Stimulated activated naive CD8-positive, alpha-beta T cell treated with anti-CD3 and anti-CD28 coated beads, Interleukin-15, Interleukin-2, amounts not matched to agents 100 ng/mL and 50 ng/mL, for 24 hours (primary cell): ENCODE measurements around the gene GPRIN3.
"Not testable (repeated sequence)": the region's sequence is repeated elsewhere in the genome, so short reads cannot be mapped to it uniquely, and the experiment has no call there.

ENCODE experiments used
- H3K27ac Mint-ChIP-seq: one replicate; pipeline ENCODE4 v1.8.0; 2021; ENCODE audit warnings: mild to moderate bottlenecking, mixed read lengths
- H3K27me3 Mint-ChIP-seq: one replicate; pipeline ENCODE4 v1.8.0; 2021; ENCODE audit warnings: mixed read lengths
- H3K36me3 Mint-ChIP-seq: one replicate; pipeline ENCODE4 v1.8.0; 2021; ENCODE audit warnings: low read depth, mixed read lengths
- H3K4me1 Mint-ChIP-seq: one replicate; pipeline ENCODE4 v1.8.0; 2021; ENCODE audit warnings: low read depth, mixed read lengths
- H3K4me3 Mint-ChIP-seq: one replicate; pipeline ENCODE4 v1.8.0; 2021; ENCODE audit warnings: mild to moderate bottlenecking, mixed read lengths
- H3K9me3 Mint-ChIP-seq: one replicate; pipeline ENCODE4 v1.8.0; 2021; ENCODE audit warnings: mixed read lengths

GPRIN3 gene

GRCh38 chr4:89268679-89269078, 38.9 kb downstream of the GPRIN3 start:
- Mint-ChIP-seq H3K9me3 (peaks cover 9% of the 10 kb centered on the region), H3K4me3 (no peak overlapping the region), H3K27ac (no peak overlapping the region), H3K27me3 (no peaks in the 10 kb centered on the region), H3K36me3 (peaks cover 16% of the 10 kb centered on the region), H3K4me1 (peaks cover 58% of the 10 kb centered on the region)

- Mint-ChIP-seq H3K27ac (no peak overlapping the region), H3K36me3 (peaks cover 18% of the 10 kb centered on the region), H3K4me1 (peaks cover 58% of the 10 kb centered on the region), H3K27me3 (no peaks in the 10 kb centered on the region), H3K4me3 (no peak overlapping the region), H3K9me3 (peaks cover 9% of the 10 kb centered on the region)
These were observed 39.8 kb downstream of the GPRIN3 start for GRCh38 chr4:89267846-89268245.

GRCh38 chr4:89267392-89267791, 40.2 kb downstream of the GPRIN3 start:
- H3K4me3 Mint-ChIP-seq, result no peak overlapping the region
- H3K27me3 Mint-ChIP-seq, result no peaks in the 10 kb centered on the region
- peaks cover 9% of the 10 kb centered on the region for H3K9me3 Mint-ChIP-seq
- peaks cover 18% of the 10 kb centered on the region for H3K36me3 Mint-ChIP-seq
- peak overlapping the region; percentile 13 for H3K27ac Mint-ChIP-seq
- H3K4me1 Mint-ChIP-seq, result peaks cover 54% of the 10 kb centered on the region

- peaks cover 9% of the 10 kb centered on the region for H3K9me3 Mint-ChIP-seq
- H3K27me3 Mint-ChIP-seq, result no peaks in the 10 kb centered on the region
- peaks cover 42% of the 10 kb centered on the region for H3K4me1 Mint-ChIP-seq
- no peak overlapping the region for H3K4me3 Mint-ChIP-seq
- peaks cover 14% of the 10 kb centered on the region for H3K36me3 Mint-ChIP-seq
- H3K27ac Mint-ChIP-seq, result no peak overlapping the region
These were observed 41.5 kb downstream of the GPRIN3 start for GRCh38 chr4:89266128-89266527.

GRCh38 chr4:89263265-89263664, 44.3 kb downstream of the GPRIN3 start:
- H3K4me3 Mint-ChIP-seq, result no peak overlapping the region
- H3K4me1 Mint-ChIP-seq, result peaks cover 30% of the 10 kb centered on the region
- no peak overlapping the region for H3K27ac Mint-ChIP-seq
- peaks cover 9% of the 10 kb centered on the region for H3K9me3 Mint-ChIP-seq
- peaks cover 14% of the 10 kb centered on the region for H3K36me3 Mint-ChIP-seq
- H3K27me3 Mint-ChIP-seq, result no peaks in the 10 kb centered on the region

- peaks cover 14% of the 10 kb centered on the region for H3K36me3 Mint-ChIP-seq
- peaks cover 55% of the 10 kb centered on the region for H3K4me1 Mint-ChIP-seq
- H3K27ac Mint-ChIP-seq, result peak overlapping the region; percentile 17
- no peak overlapping the region for H3K4me3 Mint-ChIP-seq
- H3K27me3 Mint-ChIP-seq, result no peaks in the 10 kb centered on the region
- peaks cover 7% of the 10 kb centered on the region for H3K9me3 Mint-ChIP-seq
These were observed 48.1 kb downstream of the GPRIN3 start for GRCh38 chr4:89259301-89260028.

- peak overlapping the region; percentile 15 for H3K27ac Mint-ChIP-seq
- H3K4me3 Mint-ChIP-seq, result no peak overlapping the region
- H3K4me1 Mint-ChIP-seq, result peaks cover 49% of the 10 kb centered on the region
- H3K9me3 Mint-ChIP-seq, result no peaks in the 10 kb centered on the region
- peaks cover 8% of the 10 kb centered on the region for H3K36me3 Mint-ChIP-seq
- H3K27me3 Mint-ChIP-seq, result no peaks in the 10 kb centered on the region
These were observed 49.1 kb downstream of the GPRIN3 start for GRCh38 chr4:89258506-89258905.

GRCh38 chr4:89257376-89257775, 50.2 kb downstream of the GPRIN3 start:
- peaks cover 8% of the 10 kb centered on the region for H3K36me3 Mint-ChIP-seq
- H3K4me1 Mint-ChIP-seq, result peaks cover 55% of the 10 kb centered on the region

GRCh38 chr4:89256203-89256800, 51.3 kb downstream of the GPRIN3 start:
- Mint-ChIP-seq H3K9me3 (no peaks in the 10 kb centered on the region), H3K27me3 (no peaks in the 10 kb centered on the region), H3K27ac (peak overlapping the region; percentile 9), H3K36me3 (peaks cover 8% of the 10 kb centered on the region), H3K4me1 (peaks cover 55% of the 10 kb centered on the region), H3K4me3 (no peak overlapping the region)

More at GRCh38 chr4:89257376-89257775, 50.2 kb downstream of the GPRIN3 start:
- H3K27ac Mint-ChIP-seq, result peak overlapping the region; percentile 40
- no peaks in the 10 kb centered on the region for H3K27me3 Mint-ChIP-seq
- H3K4me3 Mint-ChIP-seq, result no peak overlapping the region
- H3K9me3 Mint-ChIP-seq, result no peaks in the 10 kb centered on the region

- no peak overlapping the region for H3K4me3 Mint-ChIP-seq
These were observed 52.8 kb downstream of the GPRIN3 start for GRCh38 chr4:89254847-89255246.

GRCh38 chr4:89254347-89254746, 53.3 kb downstream of the GPRIN3 start:
- not testable (repeated sequence) for H3K4me3 Mint-ChIP-seq, H3K27me3 Mint-ChIP-seq, H3K9me3 Mint-ChIP-seq, H3K36me3 Mint-ChIP-seq
- Mint-ChIP-seq H3K4me1 (peaks cover 48% of the 10 kb centered on the region), H3K27ac (peak overlapping the region; percentile 23)

More at GRCh38 chr4:89254847-89255246, 52.8 kb downstream of the GPRIN3 start:
- peaks cover 48% of the 10 kb centered on the region for H3K4me1 Mint-ChIP-seq
- no peaks in the 10 kb centered on the region for H3K9me3 Mint-ChIP-seq
- H3K27me3 Mint-ChIP-seq, result no peaks in the 10 kb centered on the region
- peak overlapping the region; percentile 7 for H3K27ac Mint-ChIP-seq
- H3K36me3 Mint-ChIP-seq, result peaks cover 8% of the 10 kb centered on the region

- H3K27ac Mint-ChIP-seq, result peak overlapping the region; percentile 23
These were observed 53.7 kb downstream of the GPRIN3 start for GRCh38 chr4:89253935-89254334.

GRCh38 chr4:89253311-89253710, 54.3 kb downstream of the GPRIN3 start:
- no peaks in the 10 kb centered on the region for H3K27me3 Mint-ChIP-seq
- H3K4me1 Mint-ChIP-seq, result peaks cover 47% of the 10 kb centered on the region
- H3K4me3 Mint-ChIP-seq, result no peak overlapping the region
- no peak overlapping the region for H3K27ac Mint-ChIP-seq
- no peaks in the 10 kb centered on the region for H3K9me3 Mint-ChIP-seq
- H3K36me3 Mint-ChIP-seq, result peaks cover 9% of the 10 kb centered on the region

More at GRCh38 chr4:89253935-89254334, 53.7 kb downstream of the GPRIN3 start:
- Mint-ChIP-seq H3K9me3 (no peaks in the 10 kb centered on the region), H3K36me3 (peaks cover 8% of the 10 kb centered on the region), H3K4me1 (peaks cover 48% of the 10 kb centered on the region), H3K27me3 (no peaks in the 10 kb centered on the region), H3K4me3 (no peak overlapping the region)

GRCh38 chr4:89251396-89251795, 56.2 kb downstream of the GPRIN3 start:
- no peaks in the 10 kb centered on the region for H3K27me3 Mint-ChIP-seq
- H3K4me1 Mint-ChIP-seq, result peaks cover 28% of the 10 kb centered on the region
- H3K4me3 Mint-ChIP-seq, result no peak overlapping the region
- no peaks in the 10 kb centered on the region for H3K9me3 Mint-ChIP-seq
- H3K36me3 Mint-ChIP-seq, result peaks cover 22% of the 10 kb centered on the region
- no peak overlapping the region for H3K27ac Mint-ChIP-seq

GRCh38 chr4:89249716-89250361, 57.8 kb downstream of the GPRIN3 start:
- Mint-ChIP-seq H3K27ac (no peak overlapping the region), H3K4me1 (peaks cover 23% of the 10 kb centered on the region), H3K4me3 (no peak overlapping the region), H3K9me3 (no peaks in the 10 kb centered on the region), H3K27me3 (no peaks in the 10 kb centered on the region), H3K36me3 (peaks cover 21% of the 10 kb centered on the region)
